Stimulated activated CD4-positive, alpha-beta T cell treated with anti-CD3 and anti-CD28 coated beads, Interleukin-4, amount 100 ng/mL, for 24 hours (primary cell): Measurements from ENCODE around the gene CD247.

ENCODE experiments used
- DNase-seq: peaks from one replicate; pipeline ENCODE4 v3.0.0-alpha.2; 2020

Gene CD247

GRCh38 chr1:167511374-167511986, 6.8 kb downstream of the CD247 start:
- no peak for DNase-seq

GRCh38 chr1:167510881-167511280, 7.4 kb downstream of the CD247 start:
- no peak for DNase-seq

DNA sequence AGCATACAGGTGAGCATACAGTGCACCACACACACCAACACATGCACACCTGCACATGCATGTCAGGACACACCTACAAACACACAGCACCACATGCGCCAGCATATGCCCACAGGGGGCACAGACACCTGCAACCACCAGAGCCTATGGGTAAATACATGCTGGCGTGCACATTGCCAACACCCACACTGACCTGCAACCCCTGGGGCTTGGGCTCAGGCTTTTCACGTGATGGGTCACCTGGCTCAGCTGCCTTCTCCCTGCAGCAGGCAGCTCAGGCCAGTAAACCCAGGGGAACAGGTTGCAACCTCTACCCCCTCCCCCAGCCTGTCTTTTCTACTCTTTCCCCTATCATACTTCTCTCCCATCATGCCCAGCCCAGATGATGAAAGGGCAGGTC, 8.1 kb downstream of the CD247 start:
- DNase-seq, result no peak

- no peak for DNase-seq
These were observed 8.7 kb downstream of the CD247 start for GRCh38 chr1:167509587-167509986.

DNA sequence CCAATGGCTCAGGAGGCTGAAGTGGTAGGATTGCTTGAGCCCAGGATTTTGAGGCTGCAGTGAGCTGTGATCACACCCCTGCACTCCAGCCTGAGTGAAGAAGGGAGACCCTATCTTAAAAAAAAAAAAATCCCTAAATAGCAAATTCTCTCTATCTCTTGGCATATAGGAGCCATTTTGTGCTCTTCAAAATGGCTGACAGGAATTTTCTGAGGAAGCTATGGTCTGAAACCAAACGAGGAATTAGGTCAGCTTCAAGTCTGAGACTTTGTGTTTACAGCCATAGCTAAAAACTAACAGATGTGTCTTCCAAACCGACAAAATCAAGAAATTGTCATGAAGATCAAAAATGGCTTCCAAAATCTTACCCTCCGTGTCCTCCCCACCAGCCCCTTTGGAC, 10.6 kb downstream of the CD247 start:
- no peak for DNase-seq

- no peak for DNase-seq
These were observed 13.9 kb downstream of the CD247 start for GRCh38 chr1:167504467-167504827.

DNA sequence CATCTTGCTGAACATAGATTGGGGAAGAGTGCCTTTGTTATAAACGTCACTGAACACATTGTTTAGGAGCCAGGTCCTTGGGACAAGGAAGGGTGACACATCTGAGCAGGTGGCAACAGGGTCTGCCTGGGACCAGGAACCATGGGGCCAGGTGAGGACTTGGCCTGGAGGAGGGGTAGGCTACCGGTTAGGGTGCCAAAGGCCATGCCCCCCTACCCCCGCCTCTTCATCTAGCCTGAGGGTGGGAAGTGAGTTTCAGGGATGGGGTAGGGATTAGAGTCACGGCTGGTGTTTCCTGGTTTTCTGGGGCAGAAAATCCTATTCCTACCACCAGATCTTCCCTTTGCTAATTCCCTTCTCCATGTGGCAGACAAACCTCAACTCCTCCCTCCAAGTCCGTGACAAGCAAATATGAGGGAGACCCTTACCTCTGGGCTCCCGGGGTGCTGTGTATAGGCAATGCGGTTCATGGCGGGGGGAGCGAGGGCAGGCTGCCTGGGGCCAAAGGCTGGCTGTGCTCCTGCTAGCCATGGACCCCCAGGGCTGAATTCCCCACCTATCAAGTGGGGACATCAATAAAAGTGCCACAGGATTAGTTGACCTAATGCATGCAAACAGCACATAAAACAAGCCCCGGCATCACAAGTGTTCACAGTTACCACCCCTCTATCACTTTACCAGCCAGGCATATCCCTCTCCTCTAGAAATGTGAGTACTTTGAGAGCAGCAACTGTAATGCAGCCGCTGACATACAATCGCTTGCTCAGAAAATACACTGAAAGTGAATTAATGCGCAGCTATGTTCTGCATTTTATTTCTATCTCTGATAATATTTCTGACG, 14.5 kb downstream of the CD247 start:
- peak; percentile 3 for DNase-seq

DNA sequence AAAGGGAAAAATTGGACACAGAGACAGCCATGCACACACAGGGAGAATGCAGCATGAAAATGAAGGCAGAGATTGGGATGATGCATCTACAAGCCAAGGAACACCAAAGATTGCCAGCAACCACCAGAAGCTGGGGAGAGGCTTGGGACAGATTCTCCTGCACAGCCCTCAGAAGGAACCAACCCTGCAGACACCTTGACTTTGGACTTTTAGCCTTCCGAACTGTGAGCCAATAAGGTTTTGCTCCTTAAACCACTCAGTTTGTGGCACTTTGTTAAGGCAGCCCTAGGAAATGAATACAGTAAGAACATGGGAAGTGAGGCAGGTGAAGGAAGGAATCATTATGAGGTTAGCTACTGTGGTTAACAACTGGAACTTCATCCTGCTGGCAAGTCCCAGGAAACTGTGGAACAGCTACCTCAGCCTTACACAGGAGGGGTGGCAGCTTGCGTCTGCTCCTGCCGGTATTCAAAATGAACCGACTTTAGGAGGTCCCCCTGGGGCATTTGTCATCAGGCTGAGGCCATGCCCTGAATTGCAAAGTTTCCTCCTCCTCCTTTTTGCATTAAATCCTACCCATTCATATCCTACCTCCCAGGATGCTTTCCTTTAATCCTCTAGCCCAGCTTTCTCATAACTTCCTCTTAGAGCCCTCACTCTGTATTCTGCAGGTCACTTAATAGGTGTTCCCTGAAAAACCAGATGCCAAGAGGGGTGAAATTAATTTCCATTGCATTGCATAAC, 15.4 kb downstream of the CD247 start:
- DNase-seq, result peak; percentile 2

GRCh38 chr1:167502192-167502551, 16.2 kb downstream of the CD247 start:
- no peak for DNase-seq

- peak; percentile 69 for DNase-seq
These were observed 16.7 kb downstream of the CD247 start for GRCh38 chr1:167501515-167502191.

DNA sequence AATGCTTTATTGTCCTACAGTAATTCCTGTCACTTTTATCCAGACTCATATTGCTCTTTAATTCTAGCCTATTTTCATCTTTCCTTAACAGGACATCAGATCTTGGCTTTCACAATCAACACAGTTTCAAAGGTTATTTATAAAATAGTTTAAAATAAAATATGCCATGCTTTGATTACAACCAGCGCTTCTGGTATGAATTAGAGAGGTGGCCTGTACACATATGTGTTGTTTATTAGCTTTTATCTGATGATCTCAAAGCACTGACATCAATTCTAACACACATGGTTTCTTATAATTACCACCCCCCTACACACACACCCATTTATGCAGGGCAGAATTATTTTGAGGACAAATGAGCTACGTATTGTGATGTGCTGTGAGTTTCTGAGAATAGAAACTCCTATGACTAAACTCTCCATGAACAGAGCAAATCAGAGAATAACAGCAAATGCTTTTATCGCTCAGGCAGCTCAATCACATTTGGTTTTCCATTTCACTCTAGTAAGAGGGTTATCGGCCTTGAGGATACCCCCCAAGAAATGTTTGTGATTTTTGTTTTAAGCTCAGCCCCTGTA, 18.0 kb downstream of the CD247 start:
- no peak for DNase-seq

DNA sequence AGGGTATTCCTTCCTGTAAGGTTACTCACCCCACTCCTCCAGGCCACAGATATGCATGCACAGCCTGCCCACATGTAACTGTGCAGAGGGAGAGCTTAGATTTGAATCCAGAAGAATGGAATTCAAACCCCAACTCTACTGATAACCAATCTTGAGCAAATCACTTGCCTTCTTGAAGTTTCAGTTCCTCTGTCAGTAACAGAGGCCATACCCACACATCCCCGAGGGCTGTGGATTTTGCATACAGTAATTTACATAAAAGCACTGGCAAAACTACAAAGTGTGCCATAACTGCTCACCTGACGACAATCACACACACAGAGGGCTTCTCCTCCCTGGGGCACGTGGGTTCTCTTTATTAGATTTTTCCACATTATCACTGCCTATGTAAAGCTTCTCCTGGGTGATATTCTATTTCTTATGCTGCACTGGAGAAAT, 18.6 kb downstream of the CD247 start:
- DNase-seq, result peak; percentile 57

GRCh38 chr1:167499106-167499505, 19.2 kb downstream of the CD247 start:
- peak; percentile 5 for DNase-seq

DNA sequence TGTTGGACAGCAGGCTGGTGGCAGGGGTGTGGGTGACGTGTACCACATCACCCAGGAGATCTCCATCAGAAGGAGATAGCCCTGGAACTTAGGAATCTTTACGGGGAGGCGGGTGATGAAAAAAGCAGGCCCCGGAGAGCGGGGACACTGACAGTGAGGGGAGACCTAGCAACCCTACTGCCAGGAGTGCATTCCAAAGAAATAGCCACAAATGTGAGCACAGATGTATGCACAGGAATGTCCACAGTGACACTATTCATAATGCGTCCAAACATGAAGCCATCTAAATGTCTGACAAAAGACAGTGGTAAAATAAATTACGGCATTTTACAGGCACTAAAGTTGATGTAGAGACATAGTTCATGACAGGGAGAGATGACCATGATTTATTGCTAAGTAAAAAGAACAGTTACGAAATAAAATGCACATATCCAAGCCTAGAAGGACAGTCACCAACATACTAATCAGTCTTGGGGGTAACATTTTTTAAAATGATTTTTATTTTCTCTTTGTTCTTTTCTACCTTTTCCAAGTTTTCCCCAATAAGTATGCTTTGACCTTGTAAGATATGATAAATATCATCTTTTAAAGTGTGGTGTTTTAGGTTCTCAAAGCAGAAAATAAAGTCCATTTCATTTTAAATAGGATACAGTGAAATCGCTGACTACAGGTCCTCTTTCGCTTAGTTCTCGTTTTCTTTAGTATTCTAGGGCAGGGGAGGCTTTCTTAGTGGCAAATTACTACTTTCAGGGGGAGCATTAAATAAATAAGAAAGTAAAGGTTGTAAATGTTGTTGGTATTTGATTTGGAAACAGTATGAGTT, 21.3 kb downstream of the CD247 start:
- DNase-seq, result no peak

DNA sequence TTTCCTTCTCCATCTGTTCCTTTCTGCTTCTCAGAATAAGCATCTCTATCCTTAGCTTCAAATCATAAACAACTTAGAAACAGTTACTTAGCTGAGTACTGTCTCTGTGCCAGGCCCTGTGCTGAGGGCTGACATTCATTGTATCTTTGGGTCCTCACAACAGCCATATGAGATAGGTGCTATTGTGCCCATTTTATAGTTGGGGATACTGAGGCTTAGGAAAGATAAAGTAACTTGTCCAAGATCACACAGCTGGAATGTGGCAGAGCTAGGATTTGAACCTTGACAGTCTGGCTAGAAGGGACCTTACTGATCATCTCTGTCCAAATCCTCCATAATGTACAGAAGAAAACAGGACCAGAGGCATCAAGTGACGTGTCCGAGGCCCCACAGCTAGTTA, 25.0 kb downstream of the CD247 start:
- no peak for DNase-seq

GRCh38 chr1:167492481-167492910, 25.8 kb downstream of the CD247 start:
- peak; percentile 60 for DNase-seq

GRCh38 chr1:167491586-167492461, 26.5 kb downstream of the CD247 start:
- peak; percentile 56 for DNase-seq

DNA sequence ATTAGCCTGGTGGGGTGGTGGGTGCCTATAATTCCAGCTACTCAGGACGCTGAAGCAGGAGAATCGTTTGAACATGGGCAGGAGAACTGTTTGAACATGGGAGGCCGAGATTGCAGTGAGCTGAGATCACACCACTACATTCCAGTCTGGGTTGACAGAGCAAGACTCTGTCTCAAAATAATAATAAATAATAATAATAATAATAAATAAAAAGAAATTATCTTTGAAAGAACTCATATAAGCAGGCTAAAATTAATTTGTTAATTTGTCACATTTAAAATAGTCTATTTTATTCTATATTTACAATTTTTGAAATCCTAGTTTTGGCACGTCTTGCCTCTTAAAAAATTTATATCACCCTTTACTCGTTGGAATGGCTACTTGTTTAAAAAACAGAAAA, 27.6 kb downstream of the CD247 start:
- DNase-seq, result no peak

DNA sequence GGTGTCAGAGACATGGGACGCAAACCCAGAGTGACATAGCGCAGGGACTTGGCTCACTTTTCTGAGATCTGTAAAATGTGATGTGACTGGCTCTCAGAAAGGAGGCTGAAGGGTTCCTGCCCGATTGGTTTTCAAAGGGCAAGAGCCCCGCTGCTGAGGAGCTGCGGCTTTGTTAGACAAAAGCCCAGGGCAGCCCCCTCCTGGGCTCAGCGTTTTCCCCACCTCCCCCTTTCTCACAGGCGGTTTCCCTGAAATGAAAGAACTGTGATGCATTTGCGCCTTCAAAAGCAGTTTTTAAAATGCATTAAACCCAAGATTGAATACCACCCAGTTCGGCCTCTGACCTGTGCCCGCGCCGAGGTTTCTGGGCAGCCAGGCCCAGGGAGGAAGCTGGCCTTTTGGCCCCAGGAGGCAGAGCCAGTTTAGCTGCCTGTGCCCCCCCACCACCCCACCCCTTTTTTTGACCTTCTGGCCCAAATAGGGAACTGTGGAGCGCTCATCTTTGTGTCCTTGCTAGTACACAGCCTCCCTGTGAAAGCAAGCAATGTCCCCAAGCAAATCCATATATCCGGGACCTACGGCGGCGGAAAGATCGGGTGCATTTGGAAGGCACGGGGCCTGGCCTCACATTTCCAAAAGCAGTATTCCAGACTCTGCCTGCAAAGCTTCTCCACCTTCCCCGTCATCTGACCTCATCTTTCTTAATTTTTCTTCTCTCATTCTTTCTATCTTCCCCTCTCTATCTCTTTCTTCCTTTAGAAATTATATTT, 28.6 kb downstream of the CD247 start:
- DNase-seq, result peak; percentile 62

DNA sequence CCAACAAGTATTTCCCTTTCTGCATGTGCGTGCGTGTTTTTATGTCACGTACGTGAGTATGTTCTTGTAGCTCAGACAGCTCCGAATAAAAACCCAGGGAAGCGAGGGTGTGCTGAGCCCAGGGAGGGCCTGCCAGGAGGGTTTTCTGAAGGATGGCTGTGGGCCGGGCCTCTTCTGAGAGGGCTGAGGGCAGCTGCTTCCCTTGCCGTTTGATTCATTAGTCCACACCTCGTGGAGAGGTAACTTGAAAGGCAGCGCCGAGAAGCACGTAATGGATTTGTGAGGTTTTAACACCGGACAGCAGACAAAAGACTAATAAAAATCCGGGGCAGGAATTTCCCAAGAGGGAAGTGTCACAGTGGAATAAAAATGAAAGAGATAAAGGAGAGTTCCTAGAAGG, 29.5 kb downstream of the CD247 start:
- DNase-seq, result no peak
